Measurements from ENCODE around the gene ANXA4.
"Not testable (repeated sequence)": the region's sequence is repeated elsewhere in the genome, so short reads cannot be mapped to it uniquely, and the experiment has no call there.

Gene ANXA4

GRCh38 chr2:69735686-69736085, 6.2 kb upstream of the ANXA4 start:
- DNase-seq (ENCODE audit: extremely low read depth, low read depth), result no peak
- no peak overlapping the region for H3K4me3 ChIP-seq (replicated peaks; ENCODE audit: low read depth, low read length)
- TF ChIP-seq CTCF (IDR thresholded peaks at IDR 0.05; ENCODE audit: low read depth, low read length, missing control alignments), result no peak

GRCh38 chr2:69738149-69738548, 3.8 kb upstream of the ANXA4 start:
- DNase-seq (ENCODE audit: extremely low read depth, low read depth); H3K4me3 ChIP-seq (replicated peaks; ENCODE audit: low read depth, low read length): not testable (repeated sequence)

GRCh38 chr2:69740502-69740951, 1.4 kb upstream of the ANXA4 start:
- H3K4me3 ChIP-seq (replicated peaks; ENCODE audit: low read depth, low read length), result peak overlapping the region; percentile 80
- TF ChIP-seq CTCF (IDR thresholded peaks at IDR 0.05; ENCODE audit: low read depth, low read length, missing control alignments), result no peak
- DNase-seq (ENCODE audit: extremely low read depth, low read depth), result no peak

- H3K4me3 ChIP-seq (replicated peaks; ENCODE audit: low read depth, low read length), result peak overlapping the region; percentile 80
- peak; percentile 47 for DNase-seq (ENCODE audit: extremely low read depth, low read depth)
- TF ChIP-seq CTCF (IDR thresholded peaks at IDR 0.05; ENCODE audit: low read depth, low read length, missing control alignments), result no peak
These were observed 732 bp upstream of the ANXA4 start for GRCh38 chr2:69741229-69741574.

GRCh38 chr2:69742322-69742952, 503 bp downstream of the ANXA4 start:
- H3K4me3 ChIP-seq (replicated peaks; ENCODE audit: low read depth, low read length), result peak overlapping the region; percentile 80
- no peak for TF ChIP-seq CTCF (IDR thresholded peaks at IDR 0.05; ENCODE audit: low read depth, low read length, missing control alignments)
- DNase-seq (ENCODE audit: extremely low read depth, low read depth), result no peak

GRCh38 chr2:69743847-69744264, 1.9 kb downstream of the ANXA4 start:
- no peak overlapping the region for H3K4me3 ChIP-seq (replicated peaks; ENCODE audit: low read depth, low read length)
- DNase-seq (ENCODE audit: extremely low read depth, low read depth), result no peak
- no peak for TF ChIP-seq CTCF (IDR thresholded peaks at IDR 0.05; ENCODE audit: low read depth, low read length, missing control alignments)

GRCh38 chr2:69744456-69744855, 2.5 kb downstream of the ANXA4 start:
- H3K4me3 ChIP-seq (replicated peaks; ENCODE audit: low read depth, low read length), result no peak overlapping the region
- DNase-seq (ENCODE audit: extremely low read depth, low read depth), result no peak
- no peak for TF ChIP-seq CTCF (IDR thresholded peaks at IDR 0.05; ENCODE audit: low read depth, low read length, missing control alignments)

Measured in HFF-Myc (cell line).